ENCODE measurements around the gene ZNF853. TPM values are rescaled to one million over a fixed set of nuclear protein-coding genes. Genes with fewer than 3 reads are reported as not detected.

The ZNF853 gene
- total and polyA plus RNA-seq, 2 donors (not counting 3 experiments of a cell fraction or from before 2014, with no cell fraction given), result 0.47 to 0.58 TPM

DNA sequence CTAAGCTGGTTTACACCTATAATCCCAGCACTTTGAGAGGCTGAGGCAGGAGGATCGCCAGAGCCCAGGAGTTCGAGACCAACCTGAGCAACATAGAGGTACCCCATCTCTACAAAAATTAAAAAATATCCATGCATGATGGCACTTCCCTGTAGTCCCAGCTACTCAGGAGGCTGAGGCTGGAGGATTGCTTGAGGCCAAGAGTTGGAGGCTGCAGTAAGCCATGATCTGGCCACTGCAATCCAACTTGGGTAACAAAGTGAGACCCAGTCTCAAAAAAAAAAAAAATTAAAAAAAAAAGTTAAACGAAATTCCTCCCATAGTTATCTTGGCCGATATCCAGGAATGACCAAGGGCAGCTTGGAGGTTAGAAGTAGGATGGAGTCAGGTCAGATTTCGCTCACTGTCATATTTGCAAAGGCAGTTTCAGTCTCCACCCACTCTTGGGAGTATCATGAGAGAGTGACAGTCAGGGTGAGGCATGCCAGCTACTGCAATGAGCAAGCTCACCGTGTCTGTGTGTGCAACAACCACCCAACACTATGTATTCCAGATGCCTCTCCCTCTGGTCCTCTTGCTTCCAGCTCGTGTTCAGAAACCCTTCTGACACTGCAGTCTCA, 44.1 kb upstream of the ZNF853 start:
- DNase-seq (ENCODE audit: low read depth, low spot score) (no peak), FAIRE-seq (no peak)
- no TSS peak for BruUV-seq (replicated peaks)
- no peak for TF ChIP-seq JUN (IDR thresholded peaks at IDR 0.05; ENCODE audit: borderline replicate concordance, insufficient read depth, insufficient read length, low read depth)
- TF ChIP-seq, protein P1, sequence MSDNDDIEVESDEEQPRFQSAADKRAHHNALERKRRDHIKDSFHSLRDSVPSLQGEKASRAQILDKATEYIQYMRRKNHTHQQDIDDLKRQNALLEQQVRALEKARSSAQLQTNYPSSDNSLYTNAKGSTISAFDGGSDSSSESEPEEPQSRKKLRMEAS (IDR thresholded peaks at IDR 0.05; ENCODE audit: insufficient read depth, insufficient read length), result no peak
- TF ChIP-seq POLR2AphosphoS5 (IDR thresholded peaks at IDR 0.05; ENCODE audit: insufficient read depth, low read depth, low read length), result no peak
- TF ChIP-seq FOS (IDR thresholded peaks at IDR 0.05; ENCODE audit: borderline replicate concordance, insufficient read depth, low read length), result no peak
- no peak for TF ChIP-seq POLR2A (IDR thresholded peaks at IDR 0.05; ENCODE audit: low read depth, low read length)
- no peak for TF ChIP-seq EZH2 (IDR thresholded peaks at IDR 0.05; ENCODE audit: borderline replicate concordance, low read depth, low read length, severe bottlenecking)
- TF ChIP-seq MYC (IDR thresholded peaks at IDR 0.05; ENCODE audit: low read depth, low read length), result no peak
- no peak for TF ChIP-seq GATA2 (IDR thresholded peaks at IDR 0.05; ENCODE audit: insufficient read depth, insufficient read length, low read depth, low read length)
- Histone ChIP-seq H3K9me1 (replicated peaks; ENCODE audit: control insufficient read depth, extremely low read depth, insufficient read depth, low read length) (no peaks in the 10 kb centered on the region), H3K27ac (ENCODE audit: insufficient read depth, low read depth, low read length) (no peak overlapping the region), H3K4me2 (ENCODE audit: insufficient read depth, low read length) (no peak overlapping the region), H2AFZ (ENCODE audit: low read depth, low read length) (no peak overlapping the region), H4K20me1 (replicated peaks; ENCODE audit: control insufficient read depth, extremely low read depth, insufficient read depth, low read length) (no peaks in the 10 kb centered on the region), H3K4me3 (replicated peaks in 1 of 3; ENCODE audit: insufficient read depth in 1 of 3, low read depth in 1 of 3, low read length in 3 of 3) (no peak overlapping the region), H3K9ac (replicated peaks; ENCODE audit: extremely low read depth, insufficient read depth, low read length) (no peak overlapping the region), H3K79me2 (ENCODE audit: control insufficient read depth, insufficient read depth, low read length) (no peaks in the 10 kb centered on the region), H3K36me3 (ENCODE audit: control insufficient read depth in 2 of 2, extremely low read depth in 1 of 2, insufficient read depth in 2 of 2, low read length in 2 of 2) (no peaks in the 10 kb centered on the region), H3K27me3 (ENCODE audit: control insufficient read depth in 2 of 2, insufficient read depth in 2 of 2, low read length in 2 of 2) (no peaks in the 10 kb centered on the region), H3K9me3 (replicated peaks; ENCODE audit: control insufficient read depth, insufficient read depth, low read length) (no peaks in the 10 kb centered on the region), H3K4me1 (ENCODE audit: control insufficient read depth, extremely low read depth, insufficient read depth, low read length) (no peaks in the 10 kb centered on the region)
- intact Hi-C loops (cut with micrococcal nuclease), result no loop called here
- dilution Hi-C loops (cut with MboI; ENCODE audit: extremely low pct_ligation_motif_present, low sequenced_read_pairs), result no loop called here
- ChIA-PET CTCF (interaction anchor here (0.9 kb wide), 1 partner anchor 17 kb away, joined by 3 read pairs; no protein-coding TSS in a partner anchor), POLR2A (interaction anchor here (0.6 kb wide), 1 partner anchor 221 kb away, joined by 3 read pairs; no protein-coding TSS in a partner anchor)
